Esophagus muscularis mucosa (tissue), 4 donors: Measurements from ENCODE around the gene EXOC1.

Source experiments
- CTCF ChIP-seq, 3 experiments: fragments of 200-600 bp in 2 of 3; fragments of 450-650 bp in 1 of 3; sonication (generic) in 2 of 3; IDR thresholded peaks; one replicate each; pipeline ENCODE4 v1.5.1; 2017 to 2019; ENCODE audit warnings: antibody characterized with exemption in 3 of 3, mild to moderate bottlenecking in 2 of 3, moderate library complexity in 1 of 3
- EP300 ChIP-seq: sonication (generic); formaldehyde crosslinking; IDR thresholded peaks from one replicate; pipeline ENCODE4 v1.6.1; 2017; ENCODE audit warnings: antibody characterized with exemption
- POLR2A ChIP-seq: fragments of 450-650 bp; IDR thresholded peaks from one replicate; pipeline ENCODE4 v1.6.1; 2017; ENCODE audit warnings: antibody characterized with exemption, moderate library complexity, mild to moderate bottlenecking, low read depth
- POLR2AphosphoS5 ChIP-seq, 2 donors: sonication (generic); formaldehyde crosslinking; IDR thresholded peaks; one replicate each; pipeline ENCODE4 v1.6.1; 2017; ENCODE audit warnings: antibody characterized with exemption in 2 of 2

- no peak for TF ChIP-seq CTCF (IDR thresholded peaks at IDR 0.05)
- no peak for TF ChIP-seq POLR2AphosphoS5 (IDR thresholded peaks at IDR 0.05)
- no peak for TF ChIP-seq EP300
- TF ChIP-seq POLR2A, result no peak
Observed at GRCh38 chr4:55830716-55831115, 22.7 kb upstream of the EXOC1 start.
